ENCODE data around the gene MANEA.

DNA sequence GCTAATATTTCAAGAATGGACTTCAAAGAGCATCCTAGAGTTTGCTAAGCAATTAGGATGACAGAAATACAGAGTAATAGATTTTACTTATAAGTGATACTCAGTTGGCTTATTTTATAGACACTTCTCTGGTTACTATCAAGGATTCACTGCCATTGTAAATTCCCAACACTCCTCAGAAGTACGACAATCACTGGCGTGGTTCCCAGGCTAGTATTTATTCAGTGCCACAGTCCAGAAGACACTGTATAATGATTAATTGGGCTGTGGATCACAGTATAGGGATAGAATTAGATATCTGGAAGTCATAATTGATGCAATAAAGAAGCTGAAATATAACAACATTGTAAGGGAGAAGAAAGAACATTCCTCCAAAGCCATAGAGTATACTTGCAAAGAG, 15.7 kb downstream of the MANEA start:
- TF ChIP-seq RBAK (tag by site-specific recombination; IDR thresholded peaks at IDR 0.05), result no peak
- TF ChIP-seq ZNF19 (tag by site-specific recombination; IDR thresholded peaks at IDR 0.05; ENCODE audit: low read depth), result no peak

All from HEK293 (cell line).